HG03280 (cell line): ENCODE measurements around the gene SMIM5.

Experiments
- ATAC-seq: cut with Tn5 transposase; IDR thresholded peaks from one replicate; pipeline ENCODE4 v1.9.1; 2021; ENCODE audit warnings: mild to moderate bottlenecking, moderate library complexity; ENCODE audit not compliant: unreplicated experiment

The SMIM5 gene

GRCh38 chr17:75602644-75603043, 30.6 kb upstream of the SMIM5 start:
- no peak for ATAC-seq

GRCh38 chr17:75603123-75603522, 30.1 kb upstream of the SMIM5 start:
- ATAC-seq: no peak

GRCh38 chr17:75604034-75604695, 29.1 kb upstream of the SMIM5 start:
- no peak for ATAC-seq

GRCh38 chr17:75605790-75606189, 27.4 kb upstream of the SMIM5 start:
- ATAC-seq: no peak

- ATAC-seq: no peak
Measured at GRCh38 chr17:75607086-75607485, 26.1 kb upstream of the SMIM5 start.

GRCh38 chr17:75610103-75610984, 22.9 kb upstream of the SMIM5 start:
- ATAC-seq: no peak

- no peak for ATAC-seq
Measured at GRCh38 chr17:75611851-75612429, 21.3 kb upstream of the SMIM5 start.

GRCh38 chr17:75612906-75613626, 20.2 kb upstream of the SMIM5 start:
- ATAC-seq: no peak

GRCh38 chr17:75614006-75614405, 19.2 kb upstream of the SMIM5 start:
- no peak for ATAC-seq

- no peak for ATAC-seq
Measured at GRCh38 chr17:75614556-75615270, 18.5 kb upstream of the SMIM5 start.

- no peak for ATAC-seq
Measured at GRCh38 chr17:75615301-75615700, 17.9 kb upstream of the SMIM5 start.

GRCh38 chr17:75616521-75617122, 16.6 kb upstream of the SMIM5 start:
- ATAC-seq: no peak

- no peak for ATAC-seq
Measured at GRCh38 chr17:75617218-75617617, 16.0 kb upstream of the SMIM5 start.

- ATAC-seq: no peak
Measured at GRCh38 chr17:75617675-75618074, 15.6 kb upstream of the SMIM5 start.

- no peak for ATAC-seq
Measured at GRCh38 chr17:75619506-75620431, 13.5 kb upstream of the SMIM5 start.

GRCh38 chr17:75621489-75621888, 11.7 kb upstream of the SMIM5 start:
- ATAC-seq: no peak

GRCh38 chr17:75622076-75622475, 11.2 kb upstream of the SMIM5 start:
- no peak for ATAC-seq

- ATAC-seq: no peak
Measured at GRCh38 chr17:75622771-75623273, 10.4 kb upstream of the SMIM5 start.

GRCh38 chr17:75623386-75623785, 9.8 kb upstream of the SMIM5 start:
- ATAC-seq: no peak
